CD4-positive, alpha-beta T cell treated with Interleukin-6 for 4 hours (primary cell): ENCODE measurements around the gene ZNF70.
A peak's percentile ranks its signal among the peaks of the same experiment; 100 is the strongest.
"Not testable (repeated sequence)": the region's sequence is repeated elsewhere in the genome, so short reads cannot be mapped to it uniquely, and the experiment has no call there.

Experiments used
- DNase-seq: peaks from one replicate; pipeline ENCODE4 v3.0.0-alpha.2; 2020; ENCODE audit warnings: mixed read lengths

ZNF70 gene

GRCh38 chr22:23754980-23755636, 4.2 kb upstream of the ZNF70 start:
- DNase-seq: no peak

GRCh38 chr22:23754220-23754919, 3.5 kb upstream of the ZNF70 start, which contains the start of gene VPREB3:
VPREB3 (minus strand) TSS chr22:23754425; CDS start chr22:23754363, 62 bp downstream.
- no peak for DNase-seq

- no peak for DNase-seq
Observed at GRCh38 chr22:23753385-23753784, 2.5 kb upstream of the ZNF70 start.

GRCh38 chr22:23752750-23753149, 1.8 kb upstream of the ZNF70 start:
- no peak for DNase-seq

- DNase-seq: no peak
Observed at GRCh38 chr22:23752090-23752691, 1.3 kb upstream of the ZNF70 start.

- DNase-seq: peak; percentile 34
Observed at GRCh38 chr22:23751441-23751996, 607 bp upstream of the ZNF70 start.

- no peak for DNase-seq
Observed at GRCh38 chr22:23750367-23750713, 572 bp downstream of the ZNF70 start.

- no peak for DNase-seq
Observed at GRCh38 chr22:23749841-23750301, 1.0 kb downstream of the ZNF70 start.

GRCh38 chr22:23745791-23746190, 5.1 kb downstream of the ZNF70 start:
- no peak for DNase-seq

GRCh38 chr22:23744485-23744884, 6.4 kb downstream of the ZNF70 start:
- DNase-seq: no peak

GRCh38 chr22:23744001-23744400, 6.9 kb downstream of the ZNF70 start:
- DNase-seq: no peak

GRCh38 chr22:23743303-23743705, 7.6 kb downstream of the ZNF70 start:
- DNase-seq: no peak

GRCh38 chr22:23742505-23743264, 8.2 kb downstream of the ZNF70 start:
- DNase-seq: no peak

- no peak for DNase-seq
Observed at GRCh38 chr22:23737696-23738095, 13.2 kb downstream of the ZNF70 start.

GRCh38 chr22:23728108-23728507, 22.8 kb downstream of the ZNF70 start:
- not testable (repeated sequence) for DNase-seq

GRCh38 chr22:23722724-23723123, 28.2 kb downstream of the ZNF70 start:
- no peak for DNase-seq

GRCh38 chr22:23722160-23722559, 28.8 kb downstream of the ZNF70 start:
- no peak for DNase-seq

- DNase-seq: no peak
Observed at GRCh38 chr22:23720855-23721254, 30.1 kb downstream of the ZNF70 start.

- DNase-seq: no peak
Observed at GRCh38 chr22:23718371-23719165, 32.3 kb downstream of the ZNF70 start.

- DNase-seq: peak; percentile 86
Observed at GRCh38 chr22:23716811-23717801, 33.8 kb downstream of the ZNF70 start.
